HG02973 (cell line): ENCODE measurements around the gene USP10.

Source experiments
- ATAC-seq: cut with Tn5 transposase; IDR thresholded peaks from one replicate; pipeline ENCODE4 v1.9.1; 2021; ENCODE audit warnings: moderate library complexity; ENCODE audit not compliant: unreplicated experiment

The USP10 gene

DNA sequence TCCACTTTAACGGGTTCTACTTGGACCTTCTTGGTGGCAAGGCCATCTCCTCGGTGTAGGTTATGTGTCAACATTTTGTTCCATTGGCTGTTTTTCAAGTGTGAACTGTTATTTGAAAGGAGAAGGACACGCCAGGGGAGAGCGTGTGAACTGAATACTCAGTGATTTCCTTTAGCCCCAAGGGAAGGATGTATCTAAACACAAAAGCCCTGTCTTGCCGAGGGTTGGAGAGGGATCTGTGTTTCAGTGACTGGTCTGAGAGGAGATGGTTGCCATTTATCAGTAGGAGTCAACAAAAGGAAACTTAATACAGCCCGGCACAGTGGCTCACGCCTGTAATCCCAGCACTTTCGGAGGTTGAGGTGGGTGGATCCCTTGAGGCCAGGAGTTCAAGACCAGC lies 50.0 kb downstream of the USP10 start:
- no peak for ATAC-seq

DNA sequence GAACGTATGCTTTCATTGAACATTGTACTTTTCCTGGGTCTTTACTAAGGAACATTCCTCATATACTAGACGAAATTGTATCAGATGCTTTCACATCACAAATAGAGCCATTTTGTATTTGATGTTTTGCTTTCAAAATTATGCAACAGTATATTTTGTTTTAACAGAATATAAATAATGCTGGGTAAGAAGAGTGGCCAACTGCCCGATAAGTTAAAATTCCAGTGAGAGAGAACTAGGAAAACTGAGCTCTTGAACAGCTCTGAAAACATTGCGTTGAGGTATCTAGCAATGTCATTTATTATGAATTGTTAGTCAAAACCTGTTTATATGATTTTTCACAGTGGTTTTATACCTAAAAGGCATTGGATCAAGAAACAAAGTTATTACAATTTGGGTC lies 50.8 kb downstream of the USP10 start:
- ATAC-seq = no peak

DNA sequence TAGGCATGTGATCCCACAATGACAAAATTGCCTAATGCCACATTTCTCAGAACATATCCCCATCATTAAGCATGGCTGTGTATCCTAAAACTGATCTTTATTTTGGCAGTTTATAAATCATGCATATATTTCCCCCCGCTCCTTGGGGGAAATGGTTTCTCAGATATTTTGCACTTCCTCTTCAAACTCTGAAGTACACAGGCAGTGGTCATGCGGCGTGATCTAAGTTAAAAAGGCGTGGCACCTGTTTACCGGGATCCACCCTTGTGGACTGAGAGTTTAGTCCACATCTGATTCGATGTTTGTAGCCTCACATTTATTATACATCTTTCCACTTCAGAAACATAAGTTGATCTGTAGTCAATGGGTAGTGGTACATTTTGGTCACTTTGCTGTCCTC lies 51.4 kb downstream of the USP10 start:
- ATAC-seq = no peak

DNA sequence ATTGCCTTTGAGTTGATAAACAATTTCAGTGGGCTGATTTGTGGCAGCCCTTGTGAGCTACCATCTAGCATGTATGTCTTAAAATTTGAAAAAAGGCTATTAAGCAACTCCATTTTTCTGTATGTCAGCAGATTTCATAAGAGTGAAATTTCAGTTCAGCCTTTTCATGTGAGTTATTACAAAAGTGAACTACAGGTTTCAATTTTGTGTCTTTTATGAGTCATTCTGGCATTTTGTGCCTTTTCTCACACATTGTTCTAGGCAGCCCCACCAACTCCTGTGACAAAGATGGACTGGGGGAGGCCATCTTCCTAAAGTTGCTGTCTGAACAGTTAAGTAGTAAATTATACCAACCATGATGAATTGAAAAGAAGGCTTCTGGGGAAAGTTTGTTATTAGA lies 52.1 kb downstream of the USP10 start:
- ATAC-seq = peak; percentile 53

DNA sequence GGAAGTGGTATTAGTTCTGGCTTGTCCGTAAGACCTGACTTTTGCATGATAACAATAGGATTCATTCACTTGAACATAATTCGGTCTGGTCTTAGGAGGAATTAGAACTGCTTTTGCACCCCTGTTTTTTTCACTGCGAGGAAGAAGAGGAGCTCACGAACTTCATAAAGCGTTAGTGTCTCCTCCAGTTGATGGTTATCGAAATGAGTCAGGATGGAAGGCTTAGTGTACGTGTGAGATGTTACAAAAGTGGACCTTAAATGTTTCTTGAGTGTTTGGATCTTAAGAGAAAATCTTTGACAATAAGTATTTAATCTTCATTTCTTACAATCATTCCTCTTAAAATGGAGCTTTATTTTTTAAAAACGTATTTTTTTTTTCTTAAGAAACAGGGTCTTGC lies 52.8 kb downstream of the USP10 start:
- no peak for ATAC-seq

DNA sequence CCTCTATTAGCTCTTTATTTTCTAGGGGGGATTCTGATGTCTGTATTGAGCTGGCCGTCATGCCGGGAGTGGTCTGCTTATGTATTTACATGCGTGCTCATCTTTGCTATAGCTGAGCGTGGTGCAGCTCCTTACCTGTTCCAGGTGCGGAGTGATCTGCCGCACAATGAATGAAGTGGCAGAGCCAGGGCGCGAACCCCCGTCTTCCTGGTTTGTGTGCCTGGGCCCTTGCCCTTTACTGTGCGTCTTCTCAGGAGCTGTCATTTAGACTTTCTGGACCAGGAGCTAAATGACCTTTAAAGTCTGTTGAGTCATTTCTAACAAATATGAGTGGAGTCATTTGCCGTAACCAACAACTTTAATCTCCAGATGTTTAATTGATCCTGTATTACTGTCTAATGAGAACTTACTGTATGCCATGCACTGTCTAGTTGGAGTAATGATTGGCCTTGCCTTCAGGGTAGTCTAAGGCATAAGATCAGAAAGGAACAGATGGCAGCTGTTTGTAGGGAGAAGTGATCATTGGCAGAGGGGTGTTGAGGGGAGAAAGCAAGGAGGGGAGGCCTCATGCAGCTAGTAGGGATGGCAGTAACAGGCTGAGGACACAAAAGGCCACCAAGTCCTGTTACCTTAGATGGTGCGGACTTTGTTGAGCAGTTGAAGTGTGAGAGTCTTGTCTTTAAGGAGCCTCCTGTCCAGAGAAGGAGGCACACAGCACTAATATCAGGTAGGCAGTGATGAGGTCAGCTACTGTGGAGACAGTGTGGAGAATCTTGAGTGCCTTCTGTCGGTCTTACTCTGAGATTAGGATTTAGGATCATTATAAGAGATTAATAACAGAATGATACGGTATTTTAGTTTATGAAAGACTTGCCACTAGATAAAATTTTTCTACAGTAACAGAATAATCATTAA lies 53.9 kb downstream of the USP10 start:
- ATAC-seq = no peak

DNA sequence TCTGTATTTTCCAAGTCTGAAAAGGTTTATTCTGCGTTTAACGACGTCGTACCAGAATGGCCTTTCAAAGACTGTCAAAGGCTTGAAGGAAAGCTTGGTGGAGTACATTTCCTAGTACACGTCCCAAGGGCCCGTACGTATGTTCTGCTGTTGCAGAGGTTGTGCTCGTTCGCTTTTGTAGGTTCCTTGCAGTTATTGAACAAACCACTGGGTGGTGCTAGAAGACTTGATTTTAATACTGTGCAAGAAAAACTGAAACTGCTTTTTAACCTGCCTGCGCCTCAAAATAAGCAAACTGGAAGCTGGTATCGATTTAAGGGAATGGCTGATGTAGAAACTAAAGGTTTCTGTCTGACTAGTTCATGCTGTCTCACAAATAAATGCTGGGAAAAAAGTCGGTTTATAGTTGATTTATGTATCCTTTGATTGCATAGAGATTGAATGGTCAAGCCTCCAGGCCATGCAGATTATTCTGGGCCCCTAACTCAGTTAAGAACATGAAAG lies 54.6 kb downstream of the USP10 start:
- ATAC-seq = no peak

DNA sequence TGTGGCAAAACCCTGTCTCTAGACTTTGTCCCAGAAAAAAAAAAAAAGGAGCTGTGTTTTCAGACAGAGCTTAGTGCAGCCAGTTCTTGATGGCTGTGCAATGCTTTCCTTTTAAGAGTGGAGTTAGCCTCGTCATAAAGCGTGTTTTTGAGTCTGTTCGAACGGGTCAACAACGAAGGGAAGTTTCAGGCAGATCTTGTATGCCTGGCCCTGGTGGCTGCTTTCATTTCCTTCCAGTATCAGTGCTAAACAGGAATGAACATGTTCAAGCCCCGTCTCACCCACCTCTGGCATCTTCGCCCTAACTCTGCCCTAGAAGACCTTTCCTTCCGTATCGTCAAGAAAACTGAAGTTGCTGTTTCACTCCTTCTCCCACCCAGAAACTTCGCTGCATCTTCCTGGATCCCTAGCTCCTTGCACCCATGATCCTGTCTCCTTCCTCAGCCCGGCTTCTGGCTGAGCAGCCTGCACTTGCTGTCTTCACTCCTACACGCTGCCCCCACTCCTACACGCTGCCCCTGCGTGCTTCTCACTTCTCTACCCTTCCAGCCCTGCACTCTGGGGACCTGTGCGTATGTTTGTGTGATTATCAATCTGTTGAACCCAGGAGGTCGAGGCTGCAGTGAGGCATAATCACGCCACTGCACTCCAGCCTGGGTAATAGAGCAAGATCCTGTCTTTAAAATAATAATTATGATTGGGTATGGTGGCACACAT lies 55.3 kb downstream of the USP10 start:
- ATAC-seq = no peak

DNA sequence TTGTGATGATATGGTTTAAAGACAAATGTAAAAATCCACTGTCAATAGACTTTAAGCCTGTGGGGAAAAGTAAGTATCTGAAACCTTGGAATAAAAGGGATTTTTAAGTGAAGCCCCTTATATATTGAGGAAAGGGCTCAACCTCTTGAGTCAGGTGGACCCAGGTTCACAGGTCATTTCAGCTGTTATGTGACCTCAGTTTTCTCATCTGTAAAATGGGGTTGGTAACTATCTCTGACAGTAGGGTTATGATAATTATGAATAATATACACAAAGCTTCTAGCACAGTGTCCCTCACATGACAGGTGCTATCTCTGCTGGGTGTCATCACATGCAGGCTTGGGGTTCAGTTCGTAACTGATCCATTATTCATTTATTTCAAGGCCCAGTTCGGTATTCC lies 57.0 kb downstream of the USP10 start:
- no peak for ATAC-seq

DNA sequence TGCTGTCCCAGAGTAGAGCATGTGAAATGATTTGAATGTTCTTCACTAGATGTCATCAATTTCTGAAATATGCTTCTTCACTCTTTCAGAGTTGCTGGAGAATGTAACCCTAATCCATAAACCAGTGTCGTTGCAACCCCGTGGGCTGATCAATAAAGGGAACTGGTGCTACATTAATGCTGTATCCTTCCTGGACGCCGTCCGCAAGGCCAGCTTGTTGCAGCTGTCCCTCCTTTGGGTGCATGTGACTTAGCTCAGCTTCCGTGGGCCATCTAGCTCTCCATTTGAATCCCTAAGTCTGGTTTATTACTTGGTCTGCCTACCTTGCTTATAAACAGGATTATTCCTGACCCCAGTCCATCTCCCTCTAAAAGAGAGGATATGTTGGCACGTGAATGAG lies 58.8 kb downstream of the USP10 start:
- no peak for ATAC-seq

DNA sequence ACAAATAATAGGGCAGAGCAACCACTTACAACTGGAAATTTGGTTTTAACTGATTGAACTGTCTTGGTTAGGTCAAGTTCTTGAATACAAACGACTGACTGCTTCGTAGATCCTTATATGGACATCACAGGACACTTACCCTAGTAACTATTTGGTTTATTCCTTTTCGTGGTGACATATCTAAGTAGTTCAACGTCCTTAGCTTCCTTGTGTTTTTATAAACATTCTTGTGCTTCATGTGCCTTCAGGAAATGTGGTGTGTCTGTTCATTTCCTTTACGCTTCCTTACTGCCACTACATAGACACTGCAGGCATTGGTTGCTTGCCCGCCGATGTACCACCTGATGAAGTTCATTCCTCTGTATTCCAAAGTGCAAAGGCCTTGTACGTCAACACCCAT lies 59.3 kb downstream of the USP10 start:
- no peak for ATAC-seq

DNA sequence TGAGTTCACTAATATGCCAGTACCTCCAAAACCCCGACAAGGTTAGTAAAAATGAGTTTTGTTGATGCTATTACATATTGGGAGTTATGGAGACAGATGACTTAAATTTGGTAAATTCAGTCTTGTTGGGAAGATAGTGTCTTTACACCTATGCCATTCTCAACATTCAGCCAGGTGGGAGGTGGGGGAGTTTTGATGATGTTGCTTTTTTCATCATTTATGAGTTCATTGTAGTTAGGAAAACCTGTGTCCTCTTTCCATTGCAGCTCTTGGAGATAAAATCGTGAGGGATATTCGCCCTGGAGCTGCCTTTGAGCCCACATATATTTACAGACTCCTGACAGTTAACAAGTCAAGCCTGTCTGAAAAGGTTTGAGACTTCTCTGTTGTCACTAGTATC lies 60.1 kb downstream of the USP10 start:
- no peak for ATAC-seq

DNA sequence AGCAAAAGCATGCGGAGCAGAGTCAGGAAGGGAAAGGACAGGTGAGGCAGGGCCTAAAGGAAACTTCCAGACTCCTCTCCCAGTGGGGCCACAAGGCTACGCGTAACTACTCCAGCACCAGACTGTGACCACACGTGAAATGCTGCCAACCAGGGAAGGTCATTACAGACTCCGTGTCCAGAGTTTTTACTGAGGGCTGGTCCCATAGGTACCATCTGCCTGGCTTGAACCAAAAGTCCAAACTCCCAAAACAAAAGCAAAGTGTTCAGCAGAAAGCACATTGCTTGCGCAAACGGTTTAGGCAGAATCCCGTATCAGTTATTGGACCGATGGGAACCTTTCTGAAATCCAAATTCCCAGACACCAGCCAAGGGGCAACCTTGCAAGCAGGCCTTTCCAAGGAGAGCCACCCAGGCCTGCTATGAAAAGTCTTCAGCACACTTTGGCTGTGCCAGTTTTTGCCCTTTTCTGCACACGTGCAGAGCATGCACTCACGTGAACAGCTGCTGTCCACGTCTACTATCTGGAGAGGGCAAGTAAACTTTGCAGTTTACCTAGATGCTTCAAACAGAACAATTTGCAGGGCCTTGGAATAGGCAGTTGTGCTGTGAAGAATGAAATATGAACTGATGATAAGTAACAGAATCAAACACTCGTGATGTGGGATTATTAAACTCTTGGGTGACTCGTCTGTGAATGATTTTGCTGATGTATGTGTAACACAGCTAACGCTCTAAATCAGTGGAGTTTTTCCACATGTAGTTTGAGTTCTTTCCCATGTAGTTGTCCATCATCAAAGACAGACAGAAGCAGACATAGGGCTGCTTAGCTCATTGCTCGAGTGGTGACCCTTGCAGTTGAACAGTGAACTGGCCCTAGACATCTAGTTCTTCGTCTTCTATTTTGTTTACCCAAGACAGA lies 61.9 kb downstream of the USP10 start:
- no peak for ATAC-seq

DNA sequence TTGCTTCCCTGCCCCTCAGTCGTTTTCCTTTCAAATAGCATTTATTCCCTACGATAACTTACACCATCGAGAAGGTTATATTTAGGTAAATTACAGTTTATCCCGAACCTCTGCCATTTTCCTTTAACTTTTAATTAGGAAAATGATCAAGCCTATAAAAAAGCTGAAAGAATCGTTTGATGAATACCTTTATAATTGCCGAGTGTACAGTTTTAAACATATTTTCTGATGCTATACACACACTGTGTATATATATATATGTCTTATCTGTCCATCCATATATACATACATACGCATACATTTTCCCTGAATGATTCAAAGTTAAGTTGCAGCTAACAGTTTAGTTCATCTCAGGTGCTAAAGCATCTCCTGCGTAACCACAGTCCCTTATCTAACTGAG lies 63.4 kb downstream of the USP10 start:
- ATAC-seq = no peak

DNA sequence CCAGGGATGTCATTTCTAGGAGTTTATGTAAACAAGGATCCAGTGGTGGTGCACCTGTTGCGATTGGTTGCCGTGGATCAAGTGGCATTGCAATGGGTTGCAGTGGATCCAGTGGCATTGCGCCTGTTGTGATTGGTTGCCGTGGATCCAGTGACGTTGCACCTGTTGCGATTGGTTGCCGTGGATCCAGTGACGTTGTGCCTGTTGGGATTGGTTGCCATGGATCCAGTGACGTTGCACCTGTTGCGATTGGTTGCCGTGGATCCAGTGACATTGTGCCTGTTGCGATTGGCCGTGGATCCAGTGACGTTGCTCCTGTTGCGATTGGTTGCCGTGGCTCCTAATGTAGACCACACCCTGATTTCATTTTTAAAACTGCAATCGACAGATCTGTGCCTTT lies 63.8 kb downstream of the USP10 start:
- no peak for ATAC-seq

DNA sequence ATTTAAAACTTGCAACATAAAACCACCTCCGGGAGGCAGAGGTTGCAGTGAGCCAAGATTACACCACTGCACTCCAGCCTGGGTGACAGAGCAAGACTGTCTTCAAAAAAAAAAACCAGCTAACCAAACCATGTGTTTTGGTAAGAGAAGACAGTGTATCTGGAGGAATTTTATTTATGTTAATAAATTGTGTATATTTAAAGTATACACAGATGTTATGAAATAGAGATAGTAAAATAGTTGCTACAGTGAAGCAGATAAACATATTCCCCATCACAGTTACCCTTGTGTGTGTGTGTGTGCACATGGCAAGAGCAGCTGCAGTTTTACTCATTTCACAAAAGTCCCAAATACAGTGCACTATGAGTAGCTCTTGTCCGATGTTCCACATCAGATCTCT lies 65.2 kb downstream of the USP10 start:
- no peak for ATAC-seq

DNA sequence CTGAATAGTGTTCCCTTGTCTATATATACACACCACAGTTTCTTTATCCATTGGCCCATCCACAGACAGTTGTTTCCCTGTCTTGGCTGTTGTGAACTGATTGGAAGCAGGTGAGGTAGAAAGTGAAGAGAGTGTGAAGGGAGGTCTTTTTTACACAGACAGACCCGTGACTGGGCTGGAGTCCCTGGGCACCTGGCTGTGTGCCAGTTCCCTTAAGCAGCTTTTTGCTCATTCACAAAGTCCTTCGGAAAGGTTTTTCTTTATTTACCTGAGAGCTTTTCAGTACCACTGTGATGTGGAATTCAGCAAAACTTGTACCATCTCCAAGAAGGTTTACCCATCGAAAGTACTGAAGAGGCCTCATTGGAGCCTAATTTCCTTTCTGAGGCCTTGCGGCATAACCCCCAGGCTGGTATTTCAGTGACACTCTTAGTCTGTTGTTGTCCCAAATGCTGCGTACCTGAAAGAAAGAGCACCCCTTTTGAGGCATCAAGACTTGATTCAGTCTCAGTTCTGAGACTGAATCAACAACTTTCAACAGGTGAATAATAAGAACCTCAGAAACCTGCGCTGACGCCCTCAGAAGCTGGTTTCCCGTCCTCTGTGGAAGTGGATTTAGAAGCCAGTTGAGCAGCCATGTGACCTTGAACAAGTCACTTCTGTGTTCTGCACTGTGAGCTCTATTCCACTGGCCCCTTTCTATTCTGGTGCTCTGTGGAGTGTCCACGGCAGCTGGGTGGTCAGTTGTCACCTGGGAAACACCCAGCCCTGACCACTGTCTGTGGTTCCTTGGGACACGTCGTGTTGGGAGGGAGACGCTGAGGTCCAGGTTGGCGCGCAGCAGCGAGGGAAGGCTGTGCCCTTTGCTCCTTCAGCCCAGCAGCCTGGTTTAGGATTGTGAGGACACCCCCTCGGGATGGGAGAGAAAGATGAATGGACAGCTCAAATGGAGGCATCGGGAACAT lies 66.1 kb downstream of the USP10 start:
- ATAC-seq = no peak

DNA sequence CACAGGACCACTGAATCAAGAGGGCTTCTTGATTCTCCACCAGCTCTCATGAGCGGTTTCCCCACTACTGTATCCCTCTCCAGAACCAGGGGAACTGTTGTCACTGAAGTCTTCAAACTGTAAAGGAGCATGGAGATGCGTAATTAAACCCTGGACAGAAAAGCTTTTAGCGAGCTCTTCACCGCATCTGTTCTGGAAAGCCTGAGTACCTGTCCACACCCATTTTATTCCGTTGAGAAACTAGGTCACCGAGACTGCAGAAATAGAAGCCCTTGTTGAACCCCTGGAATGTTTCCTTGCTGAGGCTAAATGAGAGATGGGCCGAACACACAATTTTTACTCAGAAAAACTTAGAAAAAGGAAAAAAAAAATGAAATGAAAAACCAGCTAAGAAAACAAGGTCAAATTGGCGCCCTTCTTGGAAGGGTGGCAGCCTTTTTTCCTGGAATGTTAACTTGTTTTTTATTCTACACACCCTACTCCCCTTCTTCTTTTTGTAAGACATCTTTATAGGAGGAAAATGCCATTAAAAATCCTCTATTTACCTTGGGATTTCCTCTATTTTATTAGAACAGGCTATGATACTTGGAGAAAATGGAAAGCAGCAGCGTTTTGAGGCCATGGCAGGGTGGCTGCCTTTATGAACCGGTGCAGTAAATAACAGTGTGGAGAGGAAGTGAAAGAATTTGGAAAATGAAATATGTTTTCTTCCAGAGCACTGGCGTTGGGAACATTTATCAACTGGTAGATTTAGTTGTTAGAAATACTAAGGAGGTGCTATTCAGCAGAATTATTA lies 67.4 kb downstream of the USP10 start:
- ATAC-seq = no peak
